NCI-H187 treated with DMSO at 0.1 percent for 48 hours (cell line): ENCODE measurements around the gene HMGXB4.
A peak's percentile ranks its signal among the peaks of the same experiment; 100 is the strongest.

Source experiments
- DNase-seq: peaks from one replicate; lab custom pipeline; 2025; lab: John Stamatoyannopoulos, UW

Gene HMGXB4

DNA sequence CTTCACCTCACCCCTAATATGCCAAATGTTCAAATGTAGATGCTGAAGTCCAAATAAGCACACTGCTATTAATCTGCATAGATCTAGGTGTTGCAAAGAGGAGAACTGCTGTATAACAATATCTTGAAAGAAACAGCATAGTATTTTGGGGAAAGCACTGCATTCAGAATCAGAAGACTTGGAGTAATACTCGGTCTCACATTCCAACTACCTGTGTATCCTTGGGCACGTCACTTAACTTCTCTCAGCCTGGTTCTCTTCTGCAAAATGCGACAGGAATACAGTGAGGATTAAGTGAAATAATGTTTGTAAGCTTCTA lies 332 bp upstream of the HMGXB4 start:
- no peak for DNase-seq

DNA sequence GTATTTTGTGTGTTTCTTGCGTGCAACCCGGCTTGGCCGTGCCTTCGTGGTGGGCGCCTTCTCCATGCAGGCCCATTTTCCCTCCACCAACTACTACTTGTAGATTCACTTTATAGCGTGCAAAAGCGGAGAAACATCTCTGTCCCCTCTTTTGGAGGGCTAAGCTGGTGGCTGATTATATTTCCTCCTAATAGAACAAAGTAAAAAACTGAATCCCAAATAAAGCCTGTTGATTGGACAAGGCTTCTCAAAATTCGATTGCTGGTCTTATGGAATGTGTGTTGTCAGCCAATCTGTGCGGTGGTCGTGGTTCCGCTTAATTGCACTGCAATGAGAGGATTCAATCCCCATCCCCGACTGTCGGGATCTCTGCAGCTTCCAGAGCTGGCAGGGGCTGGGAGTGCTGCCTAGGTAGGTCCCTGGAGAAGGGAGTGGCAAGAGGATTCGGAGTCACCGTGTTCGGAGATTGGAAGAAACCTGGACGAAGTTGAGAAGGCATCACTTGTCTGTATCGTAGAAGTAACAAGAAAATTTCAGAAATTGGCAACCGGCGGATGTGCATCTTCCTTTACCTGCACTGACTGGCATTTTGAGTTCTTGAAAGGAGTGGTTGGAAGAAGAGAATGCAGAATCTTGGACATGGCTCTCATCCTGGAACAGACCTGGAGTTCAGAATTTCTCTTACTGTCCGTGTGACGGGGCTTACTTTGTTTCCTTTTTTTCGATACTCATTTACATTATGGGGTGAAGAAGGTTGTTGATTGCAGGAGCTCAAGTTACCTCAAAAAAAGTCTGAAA lies 1.1 kb downstream of the HMGXB4 start:
- no peak for DNase-seq

DNA sequence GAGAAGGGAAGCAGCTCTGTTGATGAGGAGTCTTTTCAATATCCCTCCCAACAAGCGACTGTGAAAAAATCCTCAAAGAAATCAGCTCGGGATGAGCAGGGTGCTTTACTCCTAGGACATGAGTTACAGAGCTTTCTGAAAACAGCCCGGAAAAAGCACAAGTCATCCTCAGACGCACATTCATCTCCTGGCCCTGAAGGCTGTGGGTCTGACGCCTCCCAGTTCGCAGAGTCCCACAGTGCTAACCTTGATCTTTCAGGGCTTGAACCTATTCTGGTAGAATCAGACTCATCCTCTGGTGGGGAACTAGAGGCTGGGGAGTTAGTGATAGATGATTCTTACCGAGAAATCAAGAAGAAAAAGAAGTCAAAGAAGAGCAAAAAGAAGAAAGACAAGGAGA lies 7.7 kb downstream of the HMGXB4 start:
- no peak for DNase-seq

DNA sequence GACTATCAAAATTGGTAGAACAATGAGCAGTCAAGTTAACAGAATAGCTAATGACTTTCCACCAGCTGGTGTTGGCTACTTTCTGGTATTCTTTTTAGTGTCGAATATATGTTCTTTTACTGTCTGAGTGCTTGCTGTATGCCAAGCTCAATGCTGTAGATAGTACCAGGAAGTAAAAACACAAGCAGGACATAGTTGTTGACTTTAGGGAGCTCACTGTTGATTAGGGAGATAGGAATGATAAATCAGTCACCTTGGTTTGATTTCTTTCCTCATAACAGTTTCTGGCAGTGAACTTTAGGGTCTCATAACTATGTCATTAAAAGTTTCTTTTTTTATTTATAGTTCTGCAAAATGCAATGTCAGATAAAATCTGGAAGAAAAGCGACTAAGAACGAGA lies 9.0 kb downstream of the HMGXB4 start:
- DNase-seq, result no peak

DNA sequence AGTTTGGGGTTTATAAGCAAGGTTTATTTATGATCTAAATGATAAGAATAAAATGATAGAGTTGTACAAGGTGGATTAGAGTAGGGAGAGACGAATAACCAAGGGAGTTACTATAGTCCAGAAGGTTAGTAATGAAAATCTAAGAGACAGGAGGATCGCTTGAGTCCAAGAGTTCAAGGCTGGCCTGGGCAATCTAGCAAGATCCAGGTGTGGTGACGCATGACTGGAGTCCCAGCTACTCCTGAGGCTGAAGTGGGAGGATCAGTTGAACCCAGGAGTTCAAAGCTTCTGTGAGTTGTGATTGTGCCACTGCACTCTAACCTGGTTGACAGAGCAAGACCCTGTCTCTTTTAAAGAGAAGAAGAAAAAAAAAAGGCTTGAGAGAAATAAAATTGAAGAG lies 12.3 kb downstream of the HMGXB4 start:
- DNase-seq, result no peak

DNA sequence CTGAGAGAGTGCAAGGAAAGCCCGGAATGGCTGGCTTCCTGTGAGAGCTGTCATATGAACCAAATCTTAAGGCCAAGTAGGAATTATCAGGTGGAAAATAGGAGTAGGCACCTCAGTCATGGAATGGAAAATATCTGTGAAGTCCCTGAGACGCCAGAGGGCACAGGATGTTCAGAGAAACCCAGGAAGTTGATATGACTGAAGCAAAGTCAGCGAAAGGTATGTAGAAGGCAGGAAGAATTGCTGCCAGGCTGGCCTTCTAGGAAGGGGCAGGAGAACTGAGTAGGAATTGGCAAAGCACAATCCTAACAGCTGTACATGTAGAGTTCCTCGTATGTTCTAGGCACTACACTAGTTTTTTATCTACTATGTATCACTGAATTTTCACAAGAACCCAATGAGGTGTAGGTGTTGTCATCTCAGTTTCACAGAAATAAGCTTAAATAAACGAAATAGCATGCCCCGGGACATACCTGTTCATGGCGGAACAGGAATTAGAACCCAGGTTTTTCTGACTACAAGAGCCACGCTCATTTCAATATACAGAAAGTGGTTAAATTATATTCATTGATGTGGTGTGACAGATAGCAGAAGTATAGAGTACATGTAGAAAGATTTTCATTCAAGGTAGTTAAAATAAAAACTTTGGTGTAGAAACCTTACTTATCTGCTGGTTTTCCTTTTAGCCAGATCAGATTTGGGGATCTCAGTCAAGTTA lies 17.0 kb downstream of the HMGXB4 start:
- no peak for DNase-seq

DNA sequence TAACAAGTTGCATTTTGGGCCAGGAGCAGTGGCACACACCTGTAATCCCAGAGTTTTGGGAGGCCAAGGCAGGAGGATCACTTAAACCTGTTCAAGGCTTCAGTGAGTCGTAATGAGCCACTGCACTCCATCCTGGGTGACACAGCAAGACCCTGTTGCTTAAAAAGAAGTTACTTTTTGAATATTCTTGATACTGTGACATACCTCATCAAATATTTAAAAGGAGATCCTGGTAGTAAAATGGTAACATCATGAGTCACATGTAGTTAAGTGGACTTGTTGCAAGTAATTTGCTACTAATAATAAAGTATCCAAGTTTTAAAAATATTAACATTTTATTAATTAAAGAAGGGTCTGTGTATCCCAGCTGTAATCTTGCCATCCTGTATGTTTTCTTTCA lies 18.3 kb downstream of the HMGXB4 start:
- no peak for DNase-seq

DNA sequence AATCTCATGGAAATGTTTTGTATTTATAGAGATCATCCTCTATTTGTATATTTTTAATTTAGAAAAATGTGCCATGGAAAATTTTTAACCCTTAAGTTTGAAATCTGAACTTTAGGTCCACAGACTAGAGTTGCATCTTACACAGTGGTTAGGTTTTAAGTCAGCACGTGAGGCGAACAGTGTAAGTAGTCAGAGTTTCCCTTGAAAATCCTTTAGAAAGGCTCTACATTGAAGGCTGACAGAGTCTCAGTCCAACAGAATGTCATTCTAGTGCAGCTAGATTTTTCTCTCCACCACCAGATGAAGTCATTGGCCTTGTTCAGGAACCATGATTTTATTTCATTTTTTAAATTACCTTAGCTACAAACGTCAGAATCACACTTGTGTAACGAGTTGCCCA lies 18.7 kb downstream of the HMGXB4 start:
- DNase-seq, result no peak

DNA sequence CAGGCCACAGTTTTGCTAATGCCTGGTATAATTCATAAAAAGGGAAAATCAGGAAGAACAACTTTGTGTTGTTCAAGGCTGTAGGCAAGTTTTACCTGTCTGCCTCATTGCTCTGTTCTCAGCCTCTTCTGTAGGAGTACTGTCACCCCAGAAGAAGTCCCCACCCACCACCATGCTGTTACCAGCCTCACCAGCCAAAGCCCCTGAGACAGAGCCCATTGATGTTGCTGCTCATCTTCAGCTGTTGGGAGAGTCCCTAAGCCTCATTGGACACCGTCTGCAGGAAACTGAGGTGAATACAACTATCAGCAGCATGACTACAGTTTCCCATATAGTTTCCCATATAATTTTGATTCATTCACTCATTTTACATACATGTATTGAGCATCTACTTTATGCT lies 30.8 kb downstream of the HMGXB4 start:
- DNase-seq, result no peak

DNA sequence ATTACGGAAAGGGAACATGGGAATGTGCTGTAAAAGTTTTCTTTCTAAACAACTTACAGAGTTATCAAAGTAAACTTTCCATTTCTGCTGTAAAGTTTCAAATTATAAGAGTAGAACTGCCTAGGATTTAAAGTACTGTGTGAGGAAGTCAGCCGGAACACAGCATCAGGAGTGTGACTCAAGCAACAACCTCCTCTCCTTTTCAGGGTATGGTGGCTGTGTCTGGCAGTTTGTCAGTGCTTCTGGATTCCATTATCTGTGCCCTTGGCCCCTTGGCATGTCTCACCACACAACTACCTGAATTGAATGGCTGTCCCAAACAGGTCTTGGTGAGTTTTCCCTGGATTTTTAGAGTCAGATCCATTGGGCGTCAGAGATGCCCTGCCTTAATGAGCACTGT lies 35.5 kb downstream of the HMGXB4 start:
- no peak for DNase-seq

DNA sequence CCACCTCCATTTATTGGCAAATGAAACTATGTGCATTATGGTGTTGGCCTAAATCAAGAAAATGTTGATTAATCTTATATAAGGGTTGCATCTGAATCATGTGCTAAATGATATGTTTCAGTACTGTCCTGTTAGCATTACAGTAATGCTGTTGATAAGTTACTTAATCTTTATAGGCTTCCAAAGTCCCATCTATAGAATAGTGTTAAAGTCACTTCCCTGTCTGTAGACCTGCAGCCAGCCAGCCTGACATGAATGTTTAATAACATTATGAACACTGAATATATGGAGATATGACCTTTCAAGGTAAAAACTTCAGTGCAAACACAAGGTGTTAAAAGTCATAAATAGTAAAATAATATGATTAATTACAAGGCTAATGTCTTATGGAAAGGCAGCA lies 38.8 kb downstream of the HMGXB4 start:
- no peak for DNase-seq

DNA sequence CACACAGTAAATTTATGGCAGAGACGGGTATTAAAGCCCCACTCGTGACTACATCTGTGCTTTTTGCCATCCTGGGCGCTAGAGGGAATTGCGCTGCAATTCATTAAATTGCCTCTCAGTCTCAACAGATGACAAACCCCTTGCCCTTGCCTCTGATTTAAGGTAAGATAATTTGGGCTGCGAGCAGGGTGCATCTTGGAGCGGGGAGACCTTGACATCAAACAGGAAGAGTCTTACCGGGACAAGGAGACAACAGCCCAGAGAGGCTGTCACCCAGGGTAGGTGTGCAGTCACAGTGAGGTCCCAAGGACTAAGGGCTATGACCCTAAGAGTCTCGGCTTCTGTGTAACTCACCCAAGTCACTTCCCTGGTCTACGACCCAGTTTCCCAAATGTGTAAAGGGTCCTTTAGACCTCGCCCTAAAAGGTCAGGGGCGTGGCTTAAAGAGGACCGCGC lies 42.0 kb downstream of the HMGXB4 start:
- DNase-seq, result no peak

DNA sequence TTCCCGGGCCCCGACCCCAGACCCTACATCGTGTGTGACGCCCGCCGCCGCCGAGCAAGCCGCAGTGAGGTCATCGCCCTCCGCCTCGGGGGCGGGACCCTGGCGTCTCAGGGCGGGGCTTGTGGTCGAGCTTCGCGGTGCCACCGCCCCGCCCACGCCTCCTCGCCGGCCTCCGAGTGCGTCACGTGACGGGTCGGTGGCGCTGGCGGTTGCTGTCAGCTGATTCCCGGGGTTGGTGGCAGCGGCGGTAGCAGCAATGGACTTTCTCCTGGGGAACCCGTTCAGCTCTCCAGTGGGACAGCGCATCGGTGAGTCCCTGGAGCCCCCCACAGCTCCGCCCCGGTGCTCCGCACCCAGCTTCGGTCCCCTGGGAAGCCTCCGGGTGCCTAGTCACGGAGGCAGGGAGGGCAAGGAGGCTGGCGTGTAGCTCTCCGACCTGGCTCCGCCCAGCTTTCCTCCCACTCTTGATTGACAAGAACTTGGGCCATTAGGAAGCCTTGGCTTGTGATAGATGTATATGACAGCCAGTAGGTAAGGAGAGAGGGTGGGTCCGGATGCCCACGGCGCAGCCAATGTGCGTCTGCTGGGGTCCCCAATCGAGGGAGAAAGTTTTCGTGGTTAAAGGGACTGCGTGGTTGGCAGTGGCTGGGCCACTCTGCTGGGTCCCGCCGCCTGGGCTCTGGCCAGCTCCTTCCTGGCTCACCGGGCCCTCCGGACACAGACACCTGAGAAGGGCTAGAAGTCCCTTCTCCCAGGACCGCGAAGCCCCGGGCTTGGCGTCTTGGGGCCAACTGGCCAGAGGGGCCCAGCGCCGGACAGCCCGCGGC lies 42.6 kb downstream of the HMGXB4 start, which contains the start of gene TOM1:
Gene TOM1, plus strand, starts transcription at position 222 of the 827 bp plus-strand sequence. Its CDS starts 35 bp downstream, at position 257.
- peak; percentile 39 for DNase-seq

DNA sequence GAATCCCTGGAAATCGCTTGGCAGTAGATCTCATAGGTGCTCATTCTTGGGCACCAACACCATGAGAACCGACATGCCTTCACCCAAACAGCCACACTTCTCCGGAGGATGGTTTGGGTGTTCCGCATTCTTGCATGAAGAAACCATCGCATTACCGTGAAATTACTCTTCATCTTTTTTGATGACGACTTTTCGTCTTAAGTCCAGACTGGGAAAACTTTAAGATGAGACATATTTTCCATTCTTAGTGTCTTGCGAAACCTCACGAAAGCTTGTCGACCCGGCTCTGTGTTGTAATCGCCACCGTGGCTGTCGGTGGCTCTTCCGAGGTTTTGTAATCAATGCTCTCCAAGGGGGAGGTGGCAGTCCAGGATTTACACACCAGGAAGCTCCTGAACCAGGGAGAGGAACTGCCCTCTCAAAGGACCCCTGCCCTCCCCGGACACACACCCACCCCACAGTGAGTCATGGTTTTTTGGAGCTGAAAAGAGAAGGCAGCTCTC lies 44.1 kb downstream of the HMGXB4 start:
- no peak for DNase-seq

DNA sequence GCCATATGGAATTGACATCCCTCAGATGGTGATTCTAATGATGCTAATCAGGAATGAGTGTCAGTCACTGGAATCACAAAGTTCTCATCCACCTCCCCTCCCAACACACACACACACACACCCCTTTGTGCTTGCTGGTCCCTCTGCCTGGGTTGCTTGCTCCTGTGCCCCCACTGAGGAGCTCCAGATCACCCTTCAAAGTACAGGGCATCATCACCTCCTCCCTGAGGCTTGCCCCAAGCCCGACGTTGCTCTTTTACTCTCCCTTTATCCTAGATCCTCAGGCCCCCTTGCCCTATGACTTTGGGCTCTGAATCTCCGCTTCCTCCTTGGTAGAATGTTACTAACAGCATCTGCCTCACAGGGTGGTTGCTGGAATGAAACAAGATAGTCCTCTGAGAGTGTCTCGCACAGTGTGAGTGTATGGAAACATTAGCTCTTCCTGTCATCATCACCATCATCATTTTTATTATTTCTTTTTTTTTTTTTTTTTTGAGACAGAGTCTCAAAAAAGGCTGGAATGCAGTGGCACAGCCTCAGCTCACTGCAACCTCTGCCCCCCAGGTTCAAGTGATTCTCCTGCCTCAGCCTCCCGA lies 45.8 kb downstream of the HMGXB4 start:
- no peak for DNase-seq

DNA sequence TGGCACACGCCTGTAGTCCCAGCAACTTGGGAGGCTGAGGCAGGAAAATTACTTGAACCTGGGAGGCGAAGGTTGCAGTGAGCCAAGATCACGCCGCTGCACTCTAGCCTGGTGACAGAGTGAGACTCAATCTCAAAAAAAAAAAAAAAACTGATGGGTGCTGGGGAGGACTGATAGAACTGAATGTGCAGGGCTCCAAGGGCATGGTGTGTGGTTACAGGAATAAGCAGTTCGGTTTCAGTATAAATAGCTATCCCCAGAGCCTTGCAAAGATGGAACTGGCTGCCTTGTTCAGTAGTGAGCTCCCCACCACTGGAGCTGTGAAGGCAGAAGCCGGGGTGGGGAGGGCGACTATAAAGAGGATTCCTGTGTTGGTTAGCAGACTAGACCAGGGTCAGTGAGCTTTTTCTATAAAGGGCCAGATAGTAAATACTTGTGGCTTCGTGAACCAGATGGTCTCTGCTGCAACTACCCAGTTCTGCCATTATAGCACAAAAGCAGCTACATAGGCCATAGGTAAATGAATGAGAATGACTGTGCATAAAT lies 48.3 kb downstream of the HMGXB4 start:
- DNase-seq, result no peak

DNA sequence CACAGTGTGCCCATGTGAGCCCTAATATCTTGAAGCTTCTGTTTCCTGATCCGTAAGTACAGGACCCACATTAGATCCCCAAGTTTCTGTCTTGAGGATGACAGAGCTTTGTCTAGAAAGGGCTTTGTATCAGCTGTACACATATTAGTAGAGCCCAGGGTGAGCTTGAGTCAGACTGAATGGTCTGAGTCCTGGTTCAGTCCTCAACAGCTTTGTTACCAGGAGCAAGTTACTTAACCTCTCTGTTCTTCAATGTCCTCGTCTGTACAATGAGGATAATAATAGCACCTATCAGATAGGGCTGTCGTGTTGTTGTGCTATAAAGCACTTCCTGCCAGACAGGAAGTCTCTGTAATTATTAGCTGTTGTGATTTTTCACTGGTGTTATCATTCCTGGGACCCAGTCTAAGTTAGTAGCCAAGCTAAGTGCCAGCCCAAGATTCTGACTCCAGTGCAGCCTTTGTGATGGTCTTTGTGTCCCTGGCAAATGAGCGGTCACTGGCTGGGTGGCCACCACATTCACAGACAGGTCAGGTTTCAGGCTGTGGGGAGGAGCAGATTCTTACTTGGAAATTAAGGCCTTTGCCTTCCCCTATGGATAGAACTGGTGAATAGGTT lies 49.2 kb downstream of the HMGXB4 start:
- DNase-seq, result no peak

DNA sequence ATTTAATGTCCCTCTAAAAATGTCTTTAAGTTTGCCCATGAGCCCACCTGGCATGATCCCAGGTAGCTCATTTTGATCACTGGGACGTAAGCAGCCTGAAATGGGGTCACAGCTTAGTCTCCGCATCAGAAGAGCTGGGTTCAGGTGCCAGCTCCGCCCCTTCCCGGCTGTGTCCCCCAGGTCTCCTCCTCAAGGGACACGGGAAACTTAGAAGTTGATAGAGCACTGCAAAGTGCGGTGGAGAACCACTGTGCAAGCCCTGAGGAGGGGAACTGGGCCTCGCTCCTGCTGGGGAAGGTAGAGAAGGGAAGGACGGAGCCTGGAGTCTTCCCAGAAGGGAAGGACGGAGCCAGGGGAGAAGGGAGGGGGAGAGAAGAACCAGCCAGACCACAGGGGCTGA lies 50.1 kb downstream of the HMGXB4 start:
- no peak for DNase-seq

DNA sequence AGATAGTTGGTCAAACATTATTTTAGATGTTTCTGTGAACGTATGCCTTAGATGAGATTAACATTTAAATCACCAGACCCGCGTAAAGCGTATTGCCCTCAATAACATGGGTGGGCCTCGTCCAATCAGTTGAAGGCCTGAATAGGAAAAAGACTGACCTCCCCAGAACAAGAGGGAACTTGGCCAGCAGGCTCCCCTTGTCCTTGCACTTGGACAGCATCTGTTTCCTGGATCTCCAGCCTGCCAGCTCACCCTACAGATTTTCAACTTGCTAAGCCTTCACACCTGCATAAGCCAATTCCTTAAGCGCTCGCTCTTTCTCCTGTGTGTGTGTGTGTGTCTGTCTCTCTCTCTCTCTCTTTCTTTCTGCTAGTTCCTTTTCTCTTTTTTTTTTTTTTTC lies 50.6 kb downstream of the HMGXB4 start:
- DNase-seq, result no peak

DNA sequence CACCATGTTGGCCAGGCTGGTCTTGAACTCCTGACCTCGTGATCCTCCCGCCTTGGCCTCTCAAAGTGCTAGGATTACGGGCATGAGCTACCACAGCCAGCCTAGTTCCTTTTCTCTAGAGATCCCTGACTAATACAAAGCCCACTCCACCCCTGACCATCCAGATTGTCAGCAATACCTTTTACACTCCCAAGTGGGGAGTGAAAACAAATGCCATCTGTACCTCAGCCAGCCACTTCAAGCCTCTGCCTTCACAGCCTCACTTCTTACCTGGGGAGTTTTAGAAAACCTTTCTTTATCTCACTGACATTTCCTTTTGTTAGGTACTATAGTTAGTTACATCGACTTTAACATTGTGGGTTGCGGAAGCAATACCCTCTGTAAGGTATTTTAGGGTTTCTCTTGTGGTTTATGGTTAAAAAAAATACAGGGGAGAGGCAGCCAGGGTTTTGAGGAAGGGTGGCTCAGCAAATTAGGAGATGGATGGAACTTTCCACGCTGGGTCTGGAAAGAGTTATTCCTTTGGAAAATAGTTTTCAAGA lies 51.3 kb downstream of the HMGXB4 start:
- DNase-seq, result no peak
